CD4-positive, alpha-beta T cell (primary cell): ENCODE data around the gene PPP1CA. TPM values are rescaled to one million over a fixed set of nuclear protein-coding genes. Genes with fewer than 3 reads are reported as not detected.
A peak's percentile ranks its signal among the peaks of the same experiment; 100 is the strongest.

ENCODE experiments used
- ATAC-seq: fragments of 200-7000 bp; cut with Tn5 transposase; one replicate; pipeline ENCODE4 v1.10.0; 2022; ENCODE audit warnings: mild to moderate bottlenecking; ENCODE audit not compliant: poor library complexity
- CTCF ChIA-PET: fragments of 350-600 bp; sonication (Branson Sonifier 250); formaldehyde crosslinking; loops from one replicate; lab custom pipeline; 2021; ENCODE audit warnings: antibody characterized with exemption, inconsistent platforms; lab: Charles Lee
- POLR2A ChIA-PET: fragments of 350-600 bp; sonication (Branson Sonifier 250); formaldehyde crosslinking; loops from one replicate; lab custom pipeline; 2021; ENCODE audit warnings: antibody characterized with exemption, inconsistent platforms; lab: Charles Lee
- DNase-seq, 14 experiments: peaks; one replicate each; pipeline ENCODE4 v3.0.0-alpha.2; 2013 to 2020; ENCODE audit warnings: mixed read lengths in 2 of 14
- H3K27ac ChIP-seq, 2 donors: one replicate each; pipeline versions ENCODE4 v1.5.1 to v1.7.0; 2013; ENCODE audit warnings: low read length in 2 of 2, low read depth in 1 of 2, mild to moderate bottlenecking in 1 of 2
- H3K27me3 ChIP-seq, 2 experiments: 1 replicate in 1 of 2; 2 replicates in 1 of 2; pipeline versions ENCODE4 v1.6.1 to v1.7.0; 2013; ENCODE audit warnings: low read length in 2 of 2, control low read depth in 1 of 2, mild to moderate bottlenecking in 1 of 2, moderate library complexity in 1 of 2; ENCODE audit not compliant: insufficient read depth in 2 of 2, control insufficient read depth in 1 of 2
- H3K36me3 ChIP-seq: one replicate; pipeline ENCODE4 v1.6.1; 2013; ENCODE audit warnings: low read length, control low read depth; ENCODE audit not compliant: insufficient read depth
- H3K4me1 ChIP-seq: one replicate; pipeline ENCODE4 v1.6.1; 2013; ENCODE audit warnings: low read length, control low read depth; ENCODE audit not compliant: insufficient read depth
- H3K4me3 ChIP-seq: one replicate; pipeline ENCODE4 v1.5.1; 2013; ENCODE audit warnings: mild to moderate bottlenecking, low read length, moderate library complexity
- H3K9me3 ChIP-seq, 2 experiments: 1 replicate in 1 of 2; 2 replicates in 1 of 2; pipeline versions ENCODE4 v1.6.1 to v1.7.0; 2013; ENCODE audit warnings: low read length in 2 of 2, mild to moderate bottlenecking in 2 of 2, control low read depth in 1 of 2, moderate library complexity in 1 of 2; ENCODE audit not compliant: control insufficient read depth in 1 of 2, insufficient read depth in 1 of 2
- H3K27ac Mint-ChIP-seq: one replicate; pipeline ENCODE4 v1.8.0; 2020; ENCODE audit warnings: mixed read lengths
- H3K27me3 Mint-ChIP-seq: one replicate; pipeline ENCODE4 v1.8.0; 2021; ENCODE audit warnings: mixed read lengths
- H3K36me3 Mint-ChIP-seq: one replicate; pipeline ENCODE4 v1.8.0; 2021; ENCODE audit warnings: low read depth, mixed read lengths
- H3K4me1 Mint-ChIP-seq: one replicate; pipeline ENCODE4 v1.8.0; 2021; ENCODE audit warnings: low read depth, mixed read lengths
- H3K4me3 Mint-ChIP-seq: one replicate; pipeline ENCODE4 v1.8.0; 2020; ENCODE audit warnings: mild to moderate bottlenecking, mixed read lengths
- H3K9me3 Mint-ChIP-seq: one replicate; pipeline ENCODE4 v1.8.0; 2020; ENCODE audit warnings: mixed read lengths
- CTCF ChIP-seq: fragments of 200-600 bp; IDR thresholded peaks from one replicate; pipeline ENCODE4 v1.8.0; 2022; ENCODE audit warnings: antibody characterized with exemption, mild to moderate bottlenecking
- intact Hi-C, 2 experiments: fragments of 100-400 bp; cut with DNase I in 1 of 2; cut with micrococcal nuclease in 1 of 2; formaldehyde crosslinking; loops; one replicate each; pipeline versions ENCODE4 v1.15.1 to v1.9.0; 2023 to 2025; cut with DNase I, micrococcal nuclease
- total RNA-seq, 174 experiments: library from RNA in 2 of 174; stranded (reverse) in 2 of 174; gene quantifications; one replicate each; pipeline ENCODE4 v1.2.3 and lab custom pipeline; 2021 to 2026

PPP1CA gene
- total RNA-seq, 2 experiments from 2014 or later, result 42.0 to 45.5 TPM

GRCh38 chr11:67409261-67409666 lies 7.6 kb upstream of the PPP1CA start:
- Histone ChIP-seq H3K27ac (peak overlapping the region; percentile 75 to 84), H3K9me3 (no peaks in the 10 kb centered on the region), H3K27me3 (no peaks in the 10 kb centered on the region), H3K36me3 (peaks cover 48% of the 10 kb centered on the region), H3K4me1 (peaks cover 98% of the 10 kb centered on the region), H3K4me3 (peak overlapping the region; percentile 100)
- peak in 13 of 14 experiments; percentile 45 to 92 (median 76) for DNase-seq
- Mint-ChIP-seq H3K36me3 (peaks cover 46% of the 10 kb centered on the region), H3K9me3 (no peaks in the 10 kb centered on the region), H3K4me3 (peak overlapping the region; percentile 88), H3K27me3 (no peaks in the 10 kb centered on the region), H3K4me1 (peaks cover 91% of the 10 kb centered on the region), H3K27ac (peak overlapping the region; percentile 98)
- intact Hi-C loops, result loop anchor here in 1 of 2 experiments (2.0 kb wide), 1 partner anchor 28 kb away; the partner anchor contains the start of gene PTPRCAP
- peak; percentile 62 for ATAC-seq
- ChIA-PET CTCF (interaction anchor here (1.2 to 1.3 kb wide), 2 partner anchors 8 to 29 kb away, joined by 3 to 6 read pairs; partner anchors contain the start of gene PTPRCAP), POLR2A (interaction anchor here (0.7 to 3.5 kb wide), 19 partner anchors 9 to 138 kb away, joined by 3 to 136 read pairs (median 13); partner anchors contain the start of genes AIP, CORO1B, POLD4 and PTPRCAP)
- TF ChIP-seq CTCF, result no peak

- no peaks in the 10 kb centered on the region for H3K9me3 ChIP-seq
- Mint-ChIP-seq H3K36me3 (peaks cover 51% of the 10 kb centered on the region), H3K4me3 (peak overlapping the region; percentile 88), H3K27ac (peak overlapping the region; percentile 98), H3K27me3 (no peaks in the 10 kb centered on the region), H3K9me3 (no peaks in the 10 kb centered on the region), H3K4me1 (peaks cover 94% of the 10 kb centered on the region)
- H3K27me3 ChIP-seq, result no peaks in the 10 kb centered on the region
- H3K4me1 ChIP-seq, result peaks cover 92% of the 10 kb centered on the region
- intact Hi-C loops, result loop anchor here in 1 of 2 experiments (2.0 kb wide), 1 partner anchor 28 kb away; the partner anchor contains the start of gene PTPRCAP
- H3K36me3 ChIP-seq, result peaks cover 48% of the 10 kb centered on the region
- ATAC-seq (peak; percentile 19), DNase-seq (peak in 4 of 14 experiments; percentile 37 to 60 (median 54))
- peak overlapping the region; percentile 65 to 84 for H3K27ac ChIP-seq
- H3K4me3 ChIP-seq, result peak overlapping the region; percentile 100
- TF ChIP-seq CTCF, result no peak
- CTCF ChIA-PET, result interaction anchor here (1.2 to 1.9 kb wide), 4 partner anchors 9 to 64 kb away, joined by 3 to 6 read pairs (median 4); partner anchors contain the start of genes PTPRCAP and RAD9A
- POLR2A ChIA-PET, result interaction anchor here (0.6 to 3.5 kb wide), 23 partner anchors 8 to 180 kb away, joined by 3 to 136 read pairs (median 8); partner anchors contain the start of genes AIP, CORO1B, PITPNM1 and POLD4
These were observed 7.0 kb upstream of the PPP1CA start for GRCh38 chr11:67408437-67409200.

- CTCF ChIA-PET, result interaction anchor here (0.5 to 1.9 kb wide), 12 partner anchors 9 to 98 kb away, joined by 3 to 8 read pairs (median 4); partner anchors contain the start of genes AIP, PITPNM1, POLD4 and RAD9A
- H3K27ac Mint-ChIP-seq, result peak overlapping the region; percentile 98
- ATAC-seq, result no peak
These were observed 6.1 kb upstream of the PPP1CA start for GRCh38 chr11:67407688-67408163.

More at GRCh38 chr11:67407688-67408163, 6.1 kb upstream of the PPP1CA start:
- peaks cover 54% of the 10 kb centered on the region for H3K36me3 Mint-ChIP-seq
- intact Hi-C loops, result loop anchor here (2.0 kb wide), 2 partner anchors 27 to 29 kb away; partner anchors contain the start of gene PTPRCAP (in 1 of the 2)
- Histone ChIP-seq H3K27ac (peak overlapping the region; percentile 65 to 84), H3K9me3 (no peaks in the 10 kb centered on the region), H3K4me1 (peaks cover 92% of the 10 kb centered on the region), H3K4me3 (peak overlapping the region; percentile 100), H3K36me3 (peaks cover 48% of the 10 kb centered on the region), H3K27me3 (no peaks in the 10 kb centered on the region)
- no peak for DNase-seq
- H3K4me1 Mint-ChIP-seq, result peaks cover 89% of the 10 kb centered on the region
- peak overlapping the region; percentile 88 for H3K4me3 Mint-ChIP-seq
- POLR2A ChIA-PET, result interaction anchor here (0.6 to 3.5 kb wide), 17 partner anchors 8 to 180 kb away, joined by 3 to 136 read pairs (median 9); partner anchors contain the start of genes AIP, CORO1B, PITPNM1 and POLD4
- no peaks in the 10 kb centered on the region for H3K27me3 Mint-ChIP-seq
- TF ChIP-seq CTCF, result no peak
- no peaks in the 10 kb centered on the region for H3K9me3 Mint-ChIP-seq
